Measurements from ENCODE around the gene CRIP3. TPM values are rescaled to one million over a fixed set of nuclear protein-coding genes. Genes with fewer than 3 reads are reported as not detected.

CRIP3 gene
- total RNA-seq, 2 donors from 2014 or later = 1.5 TPM; not detected in 1

GRCh38 chr6:43274916-43275597 lies 33.6 kb downstream of the CRIP3 start:
- TF ChIP-seq CTCF (IDR thresholded peaks at IDR 0.05) = no peak
- peaks cover 0 to 24% of the 10 kb centered on the region in 2 donors for H3K4me1 ChIP-seq
- H3K9me3 ChIP-seq = no peaks in the 10 kb centered on the region
- peaks cover 0 to 9% of the 10 kb centered on the region in 2 donors for H3K27me3 ChIP-seq
- no peak overlapping the region for H3K27ac ChIP-seq
- no peaks in the 10 kb centered on the region for H3K36me3 ChIP-seq
- no peak for DNase-seq (ENCODE audit: low spot score)
- H3K4me3 ChIP-seq = peak overlapping the region; percentile 28 to 54

GRCh38 chr6:43274127-43274915 lies 34.3 kb downstream of the CRIP3 start:
- H3K27ac ChIP-seq = no peak overlapping the region
- H3K9me3 ChIP-seq = no peaks in the 10 kb centered on the region
- H3K27me3 ChIP-seq = peaks cover 0 to 9% of the 10 kb centered on the region in 2 donors
- DNase-seq (ENCODE audit: low spot score) = no peak
- H3K4me1 ChIP-seq = peaks cover 0 to 31% of the 10 kb centered on the region in 2 donors
- H3K36me3 ChIP-seq = no peaks in the 10 kb centered on the region
- no peak for TF ChIP-seq CTCF (IDR thresholded peaks at IDR 0.05)
- H3K4me3 ChIP-seq = peak overlapping the region in 1 of 2 donors; percentile 54

GRCh38 chr6:43273707-43274106 lies 34.9 kb downstream of the CRIP3 start:
- peaks cover 0 to 37% of the 10 kb centered on the region in 2 donors for H3K4me1 ChIP-seq
- TF ChIP-seq CTCF (IDR thresholded peaks at IDR 0.05) = no peak
- no peak overlapping the region for H3K4me3 ChIP-seq
- peaks cover 0 to 9% of the 10 kb centered on the region in 2 donors for H3K27me3 ChIP-seq
- no peaks in the 10 kb centered on the region for H3K9me3 ChIP-seq
- no peak overlapping the region for H3K27ac ChIP-seq
- no peaks in the 10 kb centered on the region for H3K36me3 ChIP-seq
- no peak for DNase-seq (ENCODE audit: low spot score)

GRCh38 chr6:43271944-43272343 lies 36.7 kb downstream of the CRIP3 start:
- peaks cover 0 to 9% of the 10 kb centered on the region in 2 donors for H3K27me3 ChIP-seq
- H3K9me3 ChIP-seq = no peaks in the 10 kb centered on the region
- no peak for DNase-seq (ENCODE audit: low spot score)
- TF ChIP-seq CTCF (IDR thresholded peaks at IDR 0.05) = no peak
- H3K36me3 ChIP-seq = no peaks in the 10 kb centered on the region
- H3K27ac ChIP-seq = no peak overlapping the region
- peaks cover 0 to 54% of the 10 kb centered on the region in 2 donors for H3K4me1 ChIP-seq
- H3K4me3 ChIP-seq = no peak overlapping the region

- H3K27me3 ChIP-seq = peaks cover 0 to 9% of the 10 kb centered on the region in 2 donors
- H3K4me1 ChIP-seq = peaks cover 0 to 52% of the 10 kb centered on the region in 2 donors
- H3K36me3 ChIP-seq = no peaks in the 10 kb centered on the region
- TF ChIP-seq CTCF (IDR thresholded peaks at IDR 0.05) = no peak
- DNase-seq (ENCODE audit: low spot score) = no peak
- H3K9me3 ChIP-seq = no peaks in the 10 kb centered on the region
- H3K27ac ChIP-seq = peak overlapping the region in 1 of 2 donors; percentile 88
- no peak overlapping the region for H3K4me3 ChIP-seq
These were observed 37.4 kb downstream of the CRIP3 start for GRCh38 chr6:43271103-43271815.

Measured in right atrium auricular region (tissue), 2 donors.